HG02623 (cell line): Measurements from ENCODE around the gene PGS1.

Experiments
- ATAC-seq: cut with Tn5 transposase; IDR thresholded peaks from one replicate; pipeline ENCODE4 v1.9.1; 2021; ENCODE audit warnings: moderate library complexity; ENCODE audit not compliant: unreplicated experiment

The PGS1 gene

DNA sequence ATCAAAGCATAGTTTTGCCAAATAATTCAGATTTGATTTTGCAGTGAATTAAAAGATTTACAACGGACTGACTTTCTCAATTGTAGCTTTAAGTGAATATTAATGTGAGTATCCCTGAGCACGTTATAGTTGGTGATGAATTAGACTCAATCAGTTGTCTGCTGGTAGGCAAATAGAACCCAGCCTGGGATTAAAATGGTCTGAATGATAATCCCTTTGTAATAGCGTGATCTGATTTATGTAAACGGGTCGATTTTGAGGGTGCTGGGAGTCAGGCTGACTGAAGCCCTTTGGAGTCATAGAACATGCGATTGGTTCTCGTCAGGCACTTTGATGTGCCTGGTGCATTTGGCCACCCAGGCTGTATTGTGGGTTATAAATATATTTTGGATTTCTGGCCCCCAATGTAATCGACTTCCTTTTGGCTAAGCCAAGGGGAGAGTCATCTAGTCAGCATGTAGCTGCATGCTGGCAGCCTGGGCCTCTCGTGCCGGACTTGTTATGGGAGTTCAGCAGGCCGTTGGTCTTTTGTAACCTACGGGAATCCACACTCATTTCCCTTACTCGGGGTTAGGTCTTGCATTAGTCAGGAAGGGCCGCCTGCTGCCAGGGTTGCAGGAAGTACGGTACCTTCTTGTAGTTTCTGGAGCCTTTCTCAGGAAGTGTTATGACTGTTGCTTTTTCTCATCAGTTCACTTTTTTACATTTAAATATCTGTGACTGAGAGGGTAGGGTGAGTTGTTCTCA is 5.4 kb downstream of the PGS1 start:
- ATAC-seq = no peak

GRCh38 chr17:78384479-78385175 is 6.2 kb downstream of the PGS1 start:
- ATAC-seq = no peak

- no peak for ATAC-seq
Observed at GRCh38 chr17:78387977-78388941, 9.8 kb downstream of the PGS1 start.

- ATAC-seq = no peak
Observed at GRCh38 chr17:78390241-78391050, 12.0 kb downstream of the PGS1 start.

- no peak for ATAC-seq
Observed at GRCh38 chr17:78391051-78391431, 12.6 kb downstream of the PGS1 start.

DNA sequence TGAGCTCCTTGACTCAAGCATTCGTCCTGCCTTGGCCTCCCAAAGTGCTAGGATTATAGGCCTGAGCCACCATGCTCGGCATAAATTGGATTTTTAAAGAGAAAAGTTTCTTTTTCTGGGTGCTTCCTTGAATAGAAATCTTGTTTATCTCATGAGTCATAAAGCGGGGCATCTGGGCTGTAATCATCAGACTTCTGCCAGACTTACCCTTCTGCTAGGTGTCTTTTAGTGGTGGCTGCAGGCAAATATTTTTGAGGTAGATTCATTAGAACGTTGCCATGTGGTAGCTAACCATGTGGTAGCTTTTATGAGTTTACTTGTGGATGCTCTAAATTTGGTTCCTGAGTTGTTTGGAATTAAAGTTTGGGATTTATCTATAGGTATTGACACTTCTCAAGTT is 13.4 kb downstream of the PGS1 start:
- ATAC-seq = no peak

DNA sequence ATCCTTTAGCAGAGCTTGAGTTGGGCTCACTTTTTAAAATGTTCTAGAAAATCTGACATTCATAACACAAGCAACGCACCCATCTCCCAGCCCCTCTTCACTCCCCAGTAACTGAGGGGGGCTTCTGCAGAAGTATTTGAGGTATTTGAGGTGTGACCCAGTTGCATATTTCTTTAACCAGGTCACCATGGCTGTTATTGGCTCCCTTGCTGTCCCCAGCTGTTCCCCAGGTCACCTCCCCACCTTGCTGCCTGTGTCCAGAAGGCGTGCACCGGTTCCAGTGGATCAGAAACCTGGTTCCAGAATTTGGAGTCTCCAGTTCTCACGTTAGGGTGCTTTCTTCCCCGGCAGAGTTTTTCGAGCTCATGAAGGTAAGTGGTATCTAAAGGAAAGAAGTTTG is 13.8 kb downstream of the PGS1 start:
- no peak for ATAC-seq

DNA sequence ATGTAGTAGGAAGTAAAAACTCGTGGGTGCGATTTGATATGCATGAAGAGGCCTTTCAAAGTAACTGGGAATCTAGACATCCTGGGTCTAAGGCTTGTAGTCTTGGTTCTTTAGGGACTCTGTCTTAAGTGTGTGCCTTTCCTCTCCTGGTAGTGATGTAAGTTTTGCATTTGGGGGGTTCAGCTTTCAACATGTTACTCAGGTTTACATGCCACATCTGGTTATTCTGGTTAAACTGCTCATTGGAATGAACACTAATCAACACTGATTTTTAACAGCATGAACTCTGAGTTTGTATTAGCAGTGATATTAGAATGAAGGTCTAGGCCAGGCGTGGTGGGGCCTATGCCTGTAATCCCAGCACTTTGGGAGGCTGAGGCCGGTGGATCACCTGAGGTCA is 15.1 kb downstream of the PGS1 start:
- no peak for ATAC-seq

- no peak for ATAC-seq
Observed at GRCh38 chr17:78394209-78394608, 15.8 kb downstream of the PGS1 start.

- no peak for ATAC-seq
Observed at GRCh38 chr17:78395155-78395554, 16.7 kb downstream of the PGS1 start.

DNA sequence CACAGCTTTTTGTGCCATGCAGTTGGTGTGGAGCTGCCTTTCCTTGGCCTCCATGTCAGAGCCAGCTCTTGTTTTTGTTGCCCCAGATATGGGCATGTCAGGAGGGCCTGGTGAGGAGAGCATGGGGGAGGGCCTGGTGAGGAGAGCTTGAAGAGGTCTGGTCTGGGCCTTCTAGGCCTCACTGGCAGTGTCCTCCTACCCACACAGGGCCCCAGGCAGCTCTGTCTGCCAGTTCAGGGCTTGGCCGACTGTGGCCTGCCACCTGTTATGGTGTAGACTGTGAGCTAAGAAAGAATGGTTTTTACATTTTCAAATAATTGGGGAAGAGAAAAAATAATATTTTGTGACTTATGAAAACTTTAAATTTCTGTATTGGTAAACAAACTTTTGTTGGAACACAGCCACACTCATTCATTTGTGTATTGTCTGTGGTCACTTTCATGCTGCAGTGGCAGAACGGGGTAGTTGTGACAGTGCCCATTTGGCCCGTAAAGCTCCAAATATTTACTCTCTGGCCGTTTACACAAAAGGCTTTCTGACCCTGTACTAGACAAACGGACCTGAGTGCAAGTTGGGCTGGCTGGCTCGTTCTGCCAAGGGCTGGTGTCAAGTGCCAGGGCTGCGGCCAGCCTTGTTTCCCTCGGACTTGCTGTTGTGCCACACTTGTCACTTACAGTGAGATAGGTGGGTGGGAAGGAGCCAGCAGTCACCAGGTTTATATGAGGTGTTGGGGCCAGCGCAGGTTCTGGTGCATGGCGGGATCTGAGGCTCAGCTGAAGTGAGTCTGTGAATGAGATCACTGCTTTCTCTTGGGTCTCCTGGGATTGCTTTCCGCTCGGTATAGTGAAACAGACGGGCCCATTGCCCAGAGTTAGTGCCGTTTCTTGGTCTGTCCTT is 18.2 kb downstream of the PGS1 start:
- no peak for ATAC-seq

GRCh38 chr17:78397681-78398101 is 19.2 kb downstream of the PGS1 start:
- no peak for ATAC-seq

GRCh38 chr17:78398390-78398789 is 19.9 kb downstream of the PGS1 start:
- no peak for ATAC-seq

DNA sequence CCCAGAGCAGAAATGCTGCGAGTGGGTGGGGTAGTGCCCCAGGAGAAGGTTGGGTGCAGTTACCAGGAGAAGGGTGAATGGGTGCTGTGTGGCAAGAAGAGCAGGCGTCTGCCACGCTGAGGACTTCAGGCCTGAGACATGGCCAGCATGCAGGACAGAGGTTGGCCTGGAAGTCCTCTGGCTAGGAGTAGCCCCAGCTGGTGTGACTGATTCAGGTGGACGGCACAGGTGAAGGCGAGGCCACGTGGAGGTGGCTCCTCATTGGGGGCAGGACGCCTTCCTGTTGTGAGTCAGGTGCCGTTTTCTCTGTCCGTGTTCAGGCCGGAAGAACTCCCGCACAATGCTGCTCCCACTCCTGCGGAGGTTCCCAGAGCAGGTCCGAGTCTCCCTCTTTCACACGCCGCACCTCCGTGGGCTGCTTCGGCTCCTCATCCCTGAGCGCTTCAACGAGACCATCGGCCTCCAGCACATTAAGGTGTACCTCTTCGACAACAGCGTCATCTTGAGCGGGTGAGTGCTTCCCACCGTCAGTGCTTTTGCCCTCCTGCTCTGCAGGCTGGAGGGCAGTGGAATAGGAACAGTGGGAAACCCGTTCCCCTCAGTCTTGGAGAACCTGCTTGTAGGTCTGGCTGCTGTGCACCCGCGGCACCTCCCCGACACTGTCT is 20.7 kb downstream of the PGS1 start:
- ATAC-seq = no peak

DNA sequence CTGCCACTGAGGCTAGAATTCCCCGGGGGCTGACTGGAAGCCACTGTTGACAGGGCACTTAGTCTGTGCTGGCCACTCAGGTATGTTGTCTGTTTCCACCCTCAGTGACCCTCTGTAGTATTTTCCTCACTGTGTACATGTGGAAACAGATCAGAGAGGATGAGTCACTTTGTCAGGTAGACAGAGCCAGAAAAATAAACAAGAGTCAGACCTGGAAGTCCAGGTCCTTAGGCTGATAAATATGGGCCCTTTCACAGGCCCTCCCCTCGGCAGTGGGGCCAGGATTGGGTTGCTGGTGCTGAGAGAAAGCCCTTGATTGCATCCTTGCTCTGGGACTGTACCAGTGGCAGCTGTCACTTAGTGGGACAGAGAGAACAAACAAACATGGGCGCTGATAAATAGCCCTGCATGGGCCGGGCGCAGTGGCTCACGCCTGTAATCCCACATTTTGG is 21.3 kb downstream of the PGS1 start:
- no peak for ATAC-seq

DNA sequence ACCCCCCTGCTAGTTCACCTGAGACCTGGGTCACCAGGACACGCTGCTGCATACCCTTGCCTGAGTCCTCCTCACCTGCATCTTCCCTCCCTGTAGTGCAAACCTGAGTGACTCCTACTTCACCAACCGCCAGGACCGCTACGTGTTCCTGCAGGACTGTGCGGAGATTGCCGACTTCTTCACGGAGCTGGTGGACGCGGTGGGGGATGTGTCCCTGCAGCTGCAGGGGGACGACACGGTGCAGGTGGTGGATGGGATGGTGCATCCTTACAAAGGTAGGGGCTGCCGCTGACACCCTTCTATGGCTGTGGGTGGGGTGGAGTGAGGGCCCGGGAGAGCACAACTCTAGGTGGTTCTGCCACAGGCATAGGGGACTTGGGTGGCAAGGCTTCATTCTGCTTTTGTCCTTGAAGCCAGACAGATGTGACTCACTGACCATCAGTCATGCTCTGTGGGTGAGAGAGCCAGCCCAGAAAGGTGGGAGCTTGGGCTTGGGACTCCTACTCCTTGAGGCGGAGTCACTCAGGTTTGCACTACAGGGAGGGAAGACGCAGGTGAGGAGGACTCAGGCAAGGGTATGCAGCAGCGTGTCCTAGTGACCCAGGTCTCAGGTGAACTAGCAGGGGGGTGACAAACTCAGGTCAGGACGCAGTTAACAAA is 22.3 kb downstream of the PGS1 start:
- ATAC-seq = no peak

DNA sequence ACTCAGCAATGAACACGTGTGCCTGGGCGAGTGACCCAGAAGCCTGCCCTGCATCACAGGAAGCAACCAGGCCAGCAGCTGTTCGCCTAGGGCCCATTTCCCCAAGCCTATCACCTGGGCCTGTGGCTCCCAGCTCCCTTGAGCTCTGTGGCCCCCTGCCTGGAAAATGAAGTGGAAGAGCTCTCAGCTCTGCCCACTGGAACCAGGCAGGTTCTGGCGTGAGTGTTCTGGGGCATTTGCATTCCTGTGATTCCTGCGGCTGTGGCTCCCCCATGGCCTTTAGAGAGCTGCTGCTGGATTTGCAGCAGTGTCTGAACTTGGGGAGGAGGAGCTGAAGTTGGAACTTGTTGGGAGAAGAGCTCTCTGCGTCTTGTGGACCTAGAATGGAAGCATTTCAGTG is 22.8 kb downstream of the PGS1 start:
- ATAC-seq = no peak

GRCh38 chr17:78401891-78402290 is 23.4 kb downstream of the PGS1 start:
- no peak for ATAC-seq

DNA sequence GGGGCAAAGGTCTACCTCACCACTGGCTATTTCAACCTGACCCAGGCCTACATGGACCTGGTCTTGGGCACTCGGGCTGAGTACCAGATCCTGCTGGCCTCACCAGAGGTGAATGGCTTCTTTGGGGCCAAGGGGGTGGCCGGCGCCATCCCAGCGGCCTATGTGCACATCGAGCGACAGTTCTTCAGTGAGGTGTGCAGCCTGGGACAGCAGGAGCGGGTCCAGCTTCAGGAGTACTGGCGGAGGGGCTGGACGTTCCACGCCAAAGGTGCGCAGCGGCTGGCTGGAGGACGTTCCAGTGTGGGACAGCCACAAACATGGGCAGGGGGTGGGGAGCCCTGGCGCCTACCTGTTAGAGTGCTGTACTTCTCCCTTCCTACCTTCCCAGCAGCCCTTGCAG is 25.4 kb downstream of the PGS1 start:
- ATAC-seq = no peak
